Right renal cortex interstitium (tissue), 3 donors: Measurements from ENCODE around the gene CLVS2. TPM values are rescaled to one million over a fixed set of nuclear protein-coding genes. Genes with fewer than 3 reads are reported as not detected.

ENCODE experiments used
- DNase-seq, 3 donors: peaks; one replicate each; pipeline ENCODE4 v3.0.0-alpha.2; 2013; ENCODE audit warnings: low read depth in 3 of 3, low spot score in 2 of 3
- polyA plus RNA-seq, 3 donors: library from polyadenylated mRNA; unstranded; fragments of 120-200 nt; gene quantifications; one replicate each; pipeline ENCODE4 v1.2.1, GENCODE V29; 2013; ENCODE audit not compliant: insufficient read length in 3 of 3

CLVS2 gene
- polyA plus RNA-seq, 3 donors, result 0.16 to 0.31 (median 0.19) TPM

GRCh38 chr6:123022975-123023374 is 26.9 kb downstream of the CLVS2 start:
- DNase-seq, result peak in 1 of 3 donors; percentile 29

- no peak for DNase-seq
Observed at GRCh38 chr6:123024976-123025375, 28.9 kb downstream of the CLVS2 start.

GRCh38 chr6:123027408-123027807 is 31.4 kb downstream of the CLVS2 start:
- DNase-seq, result no peak

- no peak for DNase-seq
Observed at GRCh38 chr6:123028263-123028662, 32.2 kb downstream of the CLVS2 start.

GRCh38 chr6:123030282-123030681 is 34.2 kb downstream of the CLVS2 start:
- no peak for DNase-seq

GRCh38 chr6:123036648-123037047 is 40.6 kb downstream of the CLVS2 start:
- DNase-seq, result no peak

- no peak for DNase-seq
Observed at GRCh38 chr6:123039431-123039830, 43.4 kb downstream of the CLVS2 start.

GRCh38 chr6:123042401-123042800 is 46.4 kb downstream of the CLVS2 start:
- no peak for DNase-seq

- no peak for DNase-seq
Observed at GRCh38 chr6:123044341-123044860, 48.4 kb downstream of the CLVS2 start.

- DNase-seq, result no peak
Observed at GRCh38 chr6:123053602-123054225, 57.7 kb downstream of the CLVS2 start.

- DNase-seq, result no peak
Observed at GRCh38 chr6:123055256-123055655, 59.2 kb downstream of the CLVS2 start.

GRCh38 chr6:123062670-123063069 is 66.6 kb downstream of the CLVS2 start:
- DNase-seq, result no peak

- no peak for DNase-seq
Observed at GRCh38 chr6:123064038-123064437, 68.0 kb downstream of the CLVS2 start.

GRCh38 chr6:123074616-123075015 is 78.6 kb downstream of the CLVS2 start:
- DNase-seq, result no peak

GRCh38 chr6:123085403-123085802 is 89.4 kb downstream of the CLVS2 start:
- DNase-seq, result no peak

GRCh38 chr6:123089226-123089625 is 93.2 kb downstream of the CLVS2 start:
- DNase-seq, result peak in 2 of 3 donors; percentile 1 to 7

- DNase-seq, result no peak
Observed at GRCh38 chr6:123091091-123091895, 95.3 kb downstream of the CLVS2 start.

- no peak for DNase-seq
Observed at GRCh38 chr6:123091896-123092271, 95.8 kb downstream of the CLVS2 start.

- no peak for DNase-seq
Observed at GRCh38 chr6:123094795-123095194, 98.8 kb downstream of the CLVS2 start.

GRCh38 chr6:123105561-123105960 is 109.5 kb downstream of the CLVS2 start:
- DNase-seq, result no peak

- DNase-seq, result no peak
Observed at GRCh38 chr6:123116370-123116769, 120.3 kb downstream of the CLVS2 start.
